IMR-90 (cell line): ENCODE measurements around the gene NOC2L. TPM values are rescaled to one million over a fixed set of nuclear protein-coding genes. Genes with fewer than 3 reads are reported as not detected.

Source experiments
- ATAC-seq: fragments of 200-7000 bp; cut with Tn5 transposase; 2 replicates; pipeline ENCODE4 v1.9.1; 2020; ENCODE audit warnings: low read depth, mild to moderate bottlenecking, moderate library complexity
- BruUV-seq: library from RNA; stranded (reverse); fragments of 400-500 nt; replicated peaks from 2 replicates; lab custom pipeline; 2021; lab: Mats Ljungman, UMichigan
- CTCF ChIA-PET: fragments of 300-600 bp; formaldehyde crosslinking; extraction: SDS; loops from one replicate; lab custom pipeline; 2021; ENCODE audit warnings: antibody characterized with exemption; lab: Yijun Ruan, JAX
- POLR2A ChIA-PET: fragments of 300-600 bp; sonication (Branson Sonifier 250); formaldehyde crosslinking; loops from one replicate; lab custom pipeline; 2022; ENCODE audit warnings: antibody characterized with exemption; ENCODE audit not compliant: unreplicated experiment; lab: Charles Lee
- DNase-seq: peaks from one replicate; pipeline ENCODE4 v3.0.0; 2013
- H2AFZ ChIP-seq: replicated peaks from 2 replicates; pipeline ENCODE3; 2013; ENCODE audit warnings: low read length, mild to moderate bottlenecking; ENCODE audit not compliant: poor library complexity
- H2AK5ac ChIP-seq: 2 replicates; pipeline ENCODE4 v1.6.1; 2013; ENCODE audit warnings: low read depth, low read length, inconsistent platforms
- H2AK9ac ChIP-seq: replicated peaks from 2 replicates; pipeline ENCODE3; 2013; ENCODE audit warnings: mild to moderate bottlenecking, low read depth, low read length, moderate library complexity; ENCODE audit not compliant: poor library complexity
- H2BK120ac ChIP-seq: 2 replicates; pipeline ENCODE4 v1.6.1; 2013; ENCODE audit warnings: low read depth, low read length, inconsistent platforms
- H2BK15ac ChIP-seq: 3 replicates; pipeline ENCODE4 v1.6.1; 2013; ENCODE audit warnings: low read depth, low read length, inconsistent platforms
- H2BK20ac ChIP-seq: 2 replicates; pipeline ENCODE4 v1.6.1; 2013; ENCODE audit warnings: low read depth, mild to moderate bottlenecking, inconsistent platforms, low read length, moderate library complexity
- H2BK5ac ChIP-seq: 2 replicates; pipeline ENCODE4 v1.6.1; 2013; ENCODE audit warnings: mild to moderate bottlenecking, low read depth, low read length, inconsistent platforms; ENCODE audit not compliant: poor library complexity, severe bottlenecking
- H3K14ac ChIP-seq: replicated peaks from 2 replicates; pipeline ENCODE4 v1.6.1; 2013; ENCODE audit warnings: low read depth, low read length, inconsistent platforms
- H3K18ac ChIP-seq: 2 replicates; pipeline ENCODE4 v1.6.1; 2013; ENCODE audit warnings: low read depth, low read length, control low read depth
- H3K23ac ChIP-seq: 2 replicates; pipeline ENCODE4 v1.6.1; 2013; ENCODE audit warnings: low read depth, low read length, inconsistent platforms
- H3K27ac ChIP-seq: 2 replicates; pipeline ENCODE4 v1.5.1; 2013; ENCODE audit warnings: mild to moderate bottlenecking, control low read depth, low read length; ENCODE audit not compliant: insufficient read depth
- H3K27me3 ChIP-seq: 2 replicates; pipeline ENCODE4 v1.6.1; 2013; ENCODE audit warnings: low read length; ENCODE audit not compliant: control insufficient read depth, insufficient read depth
- H3K36me3 ChIP-seq: 2 replicates; pipeline ENCODE4 v1.6.1; 2013; ENCODE audit warnings: low read length, mixed read lengths; ENCODE audit not compliant: control insufficient read depth, insufficient read depth
- H3K4ac ChIP-seq: 2 replicates; pipeline ENCODE4 v1.6.1; 2013; ENCODE audit warnings: low read depth, low read length, inconsistent platforms
- H3K4me1 ChIP-seq: 2 replicates; pipeline ENCODE4 v1.6.1; 2013; ENCODE audit warnings: low read length, mixed read lengths; ENCODE audit not compliant: control insufficient read depth, insufficient read depth
- H3K4me2 ChIP-seq: 2 replicates; pipeline ENCODE4 v1.6.1; 2013; ENCODE audit warnings: low read depth, mild to moderate bottlenecking, control low read depth, low read length, moderate library complexity
- H3K4me3 ChIP-seq: 2 replicates; pipeline ENCODE4 v1.5.1; 2013; ENCODE audit warnings: low read depth, mild to moderate bottlenecking, control low read depth, low read length, moderate library complexity; ENCODE audit not compliant: insufficient read depth
- H3K56ac ChIP-seq: 2 replicates; pipeline ENCODE4 v1.6.1; 2013; ENCODE audit warnings: low read length, inconsistent platforms; ENCODE audit not compliant: insufficient read depth; ENCODE audit errors: extremely low read depth
- H3K79me1 ChIP-seq, 2 experiments: 2 replicates each; pipeline ENCODE4 v1.6.1; 2013; ENCODE audit warnings: low read length in 2 of 2, inconsistent platforms in 1 of 2, low read depth in 1 of 2
- H3K9ac ChIP-seq: 2 replicates; pipeline ENCODE4 v1.6.1; 2013; ENCODE audit warnings: low read depth, low read length, control low read depth
- H3K9me1 ChIP-seq: 2 replicates; pipeline ENCODE4 v1.6.1; 2013; ENCODE audit warnings: low read length, inconsistent platforms; ENCODE audit not compliant: insufficient read depth
- H3K9me3 ChIP-seq: 2 replicates; pipeline ENCODE4 v1.6.1; 2013; ENCODE audit warnings: low read length; ENCODE audit not compliant: control insufficient read depth, insufficient read depth
- H4K20me1 ChIP-seq: 2 replicates; pipeline ENCODE4 v1.6.1; 2013; ENCODE audit warnings: low read length, inconsistent platforms; ENCODE audit not compliant: insufficient read depth
- H4K5ac ChIP-seq: 2 replicates; pipeline ENCODE4 v1.6.1; 2013; ENCODE audit warnings: mild to moderate bottlenecking, low read depth, low read length, control low read depth
- H4K8ac ChIP-seq, 2 experiments: 2 replicates each; pipeline ENCODE4 v1.6.1; 2013; ENCODE audit warnings: low read depth in 2 of 2, low read length in 2 of 2, control low read depth in 1 of 2, inconsistent platforms in 1 of 2
- H4K91ac ChIP-seq: 2 replicates; pipeline ENCODE4 v1.6.1; 2013; ENCODE audit warnings: low read depth, low read length, inconsistent platforms; ENCODE audit not compliant: insufficient read depth
- BHLHE40 ChIP-seq: fragments of 150-350 bp; IDR thresholded peaks from 2 replicates; pipeline ENCODE4 v1.6.1; 2016; ENCODE audit warnings: mild to moderate bottlenecking, low read depth, low read length
- CEBPB ChIP-seq: IDR thresholded peaks from 2 replicates; pipeline ENCODE4 v1.6.1; 2012; ENCODE audit warnings: low read depth, low read length, improper control_type of control experiment
- CHD1 ChIP-seq: IDR thresholded peaks from 2 replicates; pipeline ENCODE4 v1.6.1; 2012; ENCODE audit warnings: low read depth, low read length, improper control_type of control experiment
- CTCF ChIP-seq: conservative IDR thresholded peaks from 2 replicates; pipeline ENCODE4 v1.5.1; 2012; ENCODE audit warnings: mild to moderate bottlenecking, low read depth, low read length, improper control_type of control experiment
- ELK1 ChIP-seq: fragments of 150-350 bp; IDR thresholded peaks from 2 replicates; pipeline ENCODE4 v1.6.1; 2016; ENCODE audit warnings: low read depth, mild to moderate bottlenecking, low read length, moderate library complexity, borderline replicate concordance
- MAFK ChIP-seq: IDR thresholded peaks from 2 replicates; pipeline ENCODE4 v1.6.1; 2012; ENCODE audit warnings: low read depth, low read length, improper control_type of control experiment
- MXI1 ChIP-seq: IDR thresholded peaks from 2 replicates; pipeline ENCODE4 v1.6.1; 2012; ENCODE audit warnings: low read depth, mild to moderate bottlenecking, low read length, moderate library complexity, borderline replicate concordance
- NFE2L2 ChIP-seq: fragments of 150-350 bp; IDR thresholded peaks from 2 replicates; pipeline ENCODE4 v1.6.1; 2016; ENCODE audit warnings: low read depth, mild to moderate bottlenecking, low read length
- POLR2A ChIP-seq: IDR thresholded peaks from 2 replicates; pipeline ENCODE4 v1.6.1; 2012; ENCODE audit warnings: mild to moderate bottlenecking, low read depth, low read length
- RFX5 ChIP-seq: IDR thresholded peaks from 2 replicates; pipeline ENCODE4 v1.8.0; 2012; ENCODE audit warnings: low read depth, mild to moderate bottlenecking, low read length, moderate library complexity
- SMC3 ChIP-seq: fragments of 150-350 bp; IDR thresholded peaks from 2 replicates; pipeline ENCODE4 v1.6.1; 2016; ENCODE audit warnings: low read depth, mild to moderate bottlenecking, antibody characterized with exemption, low read length, moderate library complexity
- WGBS, 2 experiments: methylation state at CpG; one replicate each; pipeline versions ENCODE4 v1.1.5 to v1.1.7; 2013; ENCODE audit warnings: missing lambda C conversion rate in 2 of 2; ENCODE audit not compliant: insufficient read length in 1 of 2; ENCODE audit errors: extremely low coverage in 2 of 2; 5-methylcytosine and 5-hydroxymethylcytosine counted together
- dilution Hi-C: fragments of 300-500 bp; cut with HindIII; formaldehyde crosslinking; loops from one replicate; pipeline ENCODE4 v1.14.3; 2018; ENCODE audit warnings: low sequenced_read_pairs; ENCODE audit not compliant: unreplicated experiment
- in situ Hi-C: fragments of 300-500 bp; cut with MboI; formaldehyde crosslinking; loops from 3 replicates; pipeline ENCODE4 v1.14.3; 2019; ENCODE audit warnings: low sequenced_read_pairs, inconsistent platforms, mixed read lengths
- intact Hi-C: fragments of 100-400 bp; cut with micrococcal nuclease; formaldehyde crosslinking; loops from 2 replicates; pipeline ENCODE4 v1.10.0; 2022
- polyA plus RNA-seq, 3 experiments: library from polyadenylated mRNA; depleted of rRNA; stranded (reverse); fragments of >200 nt; gene quantifications; 2 replicates each; pipeline ENCODE4 v1.2.3, GENCODE V29; 2012; ENCODE audit warnings: low replicate concordance in 1 of 3
- total RNA-seq: library from RNA; depleted of rRNA; stranded (reverse); fragments of >200 nt; gene quantifications from 2 replicates; pipeline ENCODE4 v1.2.3, GENCODE V29; 2012

The NOC2L gene
- total and polyA plus RNA-seq, 2 of the 4 experiments (the other 2 are of a cell fraction), result 74.2 to 106 TPM

DNA sequence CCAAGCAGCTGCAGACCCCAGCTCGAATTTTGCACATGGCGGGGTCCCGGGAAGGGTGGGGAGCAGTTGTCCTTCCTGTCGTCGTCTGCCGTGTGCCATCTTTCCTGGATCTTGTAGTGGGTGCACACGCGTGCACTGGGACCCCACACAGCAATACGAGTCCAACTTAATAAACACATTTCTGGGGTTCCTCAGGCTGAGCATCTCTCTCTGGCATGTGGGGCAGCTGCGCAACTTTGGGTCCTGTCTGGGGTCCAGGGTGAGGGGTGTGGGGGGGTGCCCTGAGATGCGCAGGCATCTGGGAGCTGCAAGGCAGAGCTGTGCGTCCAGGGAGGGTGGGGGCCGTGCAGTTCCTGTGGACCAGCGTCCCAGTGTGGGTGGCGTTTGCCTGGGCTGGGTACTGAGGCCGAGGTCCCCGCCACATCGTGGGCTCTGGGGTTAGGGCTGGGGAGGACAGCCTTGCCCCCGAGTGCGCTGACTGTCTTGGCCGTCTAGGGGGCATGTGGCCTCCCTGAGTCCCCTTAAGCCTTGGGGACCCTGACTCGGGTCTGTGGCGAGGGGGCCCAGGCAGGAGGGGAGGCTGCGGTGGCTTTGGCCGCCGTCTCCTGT is 6.6 kb upstream of the NOC2L start (continued):
- TF ChIP-seq RFX5, result no peak

- in situ Hi-C loops, result no loop called here
- Histone ChIP-seq H3K36me3 (peaks cover 20% of the 10 kb centered on the region), H3K14ac (no peak overlapping the region), H3K9me3 (no peaks in the 10 kb centered on the region), H2BK20ac (no peak overlapping the region), H3K4me1 (peaks cover 12% of the 10 kb centered on the region), H4K5ac (no peak overlapping the region), H3K23ac (no peak overlapping the region), H3K56ac (no peak overlapping the region), H2AK9ac (peak overlapping the region; percentile 55), H3K27ac (no peak overlapping the region), H3K4me3 (no peak overlapping the region), H3K27me3 (no peaks in the 10 kb centered on the region; the same call in 1 of the 2 replicates), H3K4ac (no peak overlapping the region), H2AK5ac (no peak overlapping the region), H4K20me1 (no peaks in the 10 kb centered on the region), H3K18ac (no peak overlapping the region), H3K9ac (no peak overlapping the region), H2AFZ (no peak overlapping the region), H4K8ac (no peak overlapping the region), H3K79me1 (peaks cover 7 to 23% of the 10 kb centered on the region in 2 experiments; a peak in 3 of 4 replicates), H4K91ac (no peak overlapping the region), H3K4me2 (no peak overlapping the region), H2BK120ac (no peak overlapping the region), H2BK15ac (no peak overlapping the region), H3K9me1 (peaks cover 9% of the 10 kb centered on the region), H2BK5ac (no peak overlapping the region)
- ATAC-seq, result no peak
- CTCF ChIA-PET, result no interaction called here
- no peak for DNase-seq
- BruUV-seq, result no TSS peak
- dilution Hi-C loops, result no loop called here
- POLR2A ChIA-PET, result no interaction called here
- intact Hi-C loops, result no loop called here
- 96% methylated on average over 9 of the region's 51 CpGs; no CpG with 5 or more reads in 1 of the 2 experiments for WGBS, 2 experiments
- TF ChIP-seq CHD1, result no peak
- TF ChIP-seq BHLHE40, result no peak
- TF ChIP-seq POLR2A, result no peak
- no peak for TF ChIP-seq RFX5
- no peak for TF ChIP-seq MAFK
- TF ChIP-seq CEBPB, result no peak
- no peak for TF ChIP-seq NFE2L2
- no peak for TF ChIP-seq MXI1
- TF ChIP-seq SMC3, result no peak
- no peak for TF ChIP-seq CTCF
- TF ChIP-seq ELK1, result no peak
Measured at GRCh38 chr1:964691-965525, 5.9 kb upstream of the NOC2L start.
